Stimulated activated CD8-positive, alpha-beta memory T cell treated with anti-CD3 and anti-CD28 coated beads, Interleukin-12 subunit alpha, Interleukin-12 subunit beta, amount 100 ng/mL, for 4 hours (primary cell): ENCODE data around the gene GDF15.
A peak's percentile ranks its signal among the peaks of the same experiment; 100 is the strongest.
"Not testable (repeated sequence)": the region's sequence is repeated elsewhere in the genome, so short reads cannot be mapped to it uniquely, and the experiment has no call there.

Experiments used
- DNase-seq: peaks from one replicate; pipeline ENCODE4 v3.0.0-alpha.2; 2020; ENCODE audit warnings: low read depth

GDF15 gene

GRCh38 chr19:18364277-18364825 lies 21.6 kb upstream of the GDF15 start:
- DNase-seq, result not testable (repeated sequence)

- DNase-seq, result no peak
Observed at GRCh38 chr19:18364826-18365528, 21.0 kb upstream of the GDF15 start.

GRCh38 chr19:18366021-18366435 lies 19.9 kb upstream of the GDF15 start:
- no peak for DNase-seq

- no peak for DNase-seq
Observed at GRCh38 chr19:18368504-18369222, 17.3 kb upstream of the GDF15 start.

- DNase-seq, result no peak
Observed at GRCh38 chr19:18373407-18373891, 12.5 kb upstream of the GDF15 start.

- DNase-seq, result peak; percentile 52
Observed at GRCh38 chr19:18373892-18374629, 11.9 kb upstream of the GDF15 start.

- no peak for DNase-seq
Observed at GRCh38 chr19:18377026-18377425, 8.9 kb upstream of the GDF15 start.

- no peak for DNase-seq
Observed at GRCh38 chr19:18379803-18380747, 5.9 kb upstream of the GDF15 start.

- no peak for DNase-seq
Observed at GRCh38 chr19:18380843-18381242, 5.1 kb upstream of the GDF15 start.

GRCh38 chr19:18383622-18384021 lies 2.3 kb upstream of the GDF15 start:
- not testable (repeated sequence) for DNase-seq

GRCh38 chr19:18384775-18385174 lies 1.2 kb upstream of the GDF15 start:
- no peak for DNase-seq

- no peak for DNase-seq
Observed at GRCh38 chr19:18385359-18385674, 641 bp upstream of the GDF15 start.

- DNase-seq, result no peak
Observed at GRCh38 chr19:18386543-18387271, 749 bp downstream of the GDF15 start.

GRCh38 chr19:18388100-18388959 lies 2.4 kb downstream of the GDF15 start:
- DNase-seq, result peak; percentile 65

- DNase-seq, result no peak
Observed at GRCh38 chr19:18388960-18389725, 3.2 kb downstream of the GDF15 start.

GRCh38 chr19:18389726-18390064 lies 3.7 kb downstream of the GDF15 start:
- DNase-seq, result no peak

- DNase-seq, result no peak
Observed at GRCh38 chr19:18390065-18390907, 4.3 kb downstream of the GDF15 start.

- no peak for DNase-seq
Observed at GRCh38 chr19:18391509-18392075, 5.6 kb downstream of the GDF15 start.
